ENCODE results near the gene CMSS1. TPM values are rescaled to one million over a fixed set of nuclear protein-coding genes. Genes with fewer than 3 reads are reported as not detected.
"Not testable (repeated sequence)": the region's sequence is repeated elsewhere in the genome, so short reads cannot be mapped to it uniquely, and the experiment has no call there.

CMSS1 gene
- total RNA-seq, 1 donor from 2014 or later = 56.3 TPM

- Mint-ChIP-seq H3K36me3 (no peaks in the 10 kb centered on the region), H3K27me3 (ENCODE audit: insufficient read depth, low read depth) (no peaks in the 10 kb centered on the region), H3K9me3 (no peaks in the 10 kb centered on the region), H3K27ac (no peak overlapping the region), H3K4me1 (peaks cover 18% of the 10 kb centered on the region), H3K4me3 (no peak overlapping the region)
- no peak overlapping the region for H2AFZ ChIP-seq (replicated peaks)
- no peaks in the 10 kb centered on the region for H3K4me1 ChIP-seq
- no peak overlapping the region for H3K4me2 ChIP-seq
- no peaks in the 10 kb centered on the region for H3K27me3 ChIP-seq
- H3K4me3 ChIP-seq = no peak overlapping the region
- no peaks in the 10 kb centered on the region for H3K36me3 ChIP-seq
- no peaks in the 10 kb centered on the region for H3K9me3 ChIP-seq (ENCODE audit: low read depth)
- DNase-seq (ENCODE audit: low spot score) = no peak
- no peak overlapping the region for H3K27ac ChIP-seq
- no peaks in the 10 kb centered on the region for H4K20me1 ChIP-seq (ENCODE audit: low read depth)
- TF ChIP-seq EZH2phosphoT487 (IDR thresholded peaks at IDR 0.05) (no peak), EZH2 (IDR thresholded peaks at IDR 0.05) (no peak)
- TF ChIP-seq, protein P1, sequence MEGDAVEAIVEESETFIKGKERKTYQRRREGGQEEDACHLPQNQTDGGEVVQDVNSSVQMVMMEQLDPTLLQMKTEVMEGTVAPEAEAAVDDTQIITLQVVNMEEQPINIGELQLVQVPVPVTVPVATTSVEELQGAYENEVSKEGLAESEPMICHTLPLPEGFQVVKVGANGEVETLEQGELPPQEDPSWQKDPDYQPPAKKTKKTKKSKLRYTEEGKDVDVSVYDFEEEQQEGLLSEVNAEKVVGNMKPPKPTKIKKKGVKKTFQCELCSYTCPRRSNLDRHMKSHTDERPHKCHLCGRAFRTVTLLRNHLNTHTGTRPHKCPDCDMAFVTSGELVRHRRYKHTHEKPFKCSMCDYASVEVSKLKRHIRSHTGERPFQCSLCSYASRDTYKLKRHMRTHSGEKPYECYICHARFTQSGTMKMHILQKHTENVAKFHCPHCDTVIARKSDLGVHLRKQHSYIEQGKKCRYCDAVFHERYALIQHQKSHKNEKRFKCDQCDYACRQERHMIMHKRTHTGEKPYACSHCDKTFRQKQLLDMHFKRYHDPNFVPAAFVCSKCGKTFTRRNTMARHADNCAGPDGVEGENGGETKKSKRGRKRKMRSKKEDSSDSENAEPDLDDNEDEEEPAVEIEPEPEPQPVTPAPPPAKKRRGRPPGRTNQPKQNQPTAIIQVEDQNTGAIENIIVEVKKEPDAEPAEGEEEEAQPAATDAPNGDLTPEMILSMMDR (IDR thresholded peaks at IDR 0.05) = no peak
- H3K9ac ChIP-seq = no peak overlapping the region
- H3F3A ChIP-seq (ENCODE audit: low read depth) = no peaks in the 10 kb centered on the region
- H3K79me2 ChIP-seq (ENCODE audit: low read depth) = no peaks in the 10 kb centered on the region
Observed at GRCh38 chr3:100048248-100048647, 230.6 kb downstream of the CMSS1 start.

- H3K4me1 ChIP-seq; H2AFZ ChIP-seq (replicated peaks); H3K79me2 ChIP-seq (ENCODE audit: low read depth); H3K27me3 ChIP-seq; H3K4me2 ChIP-seq; H3F3A ChIP-seq (ENCODE audit: low read depth); H3K4me3 Mint-ChIP-seq; H3K27me3 Mint-ChIP-seq (ENCODE audit: insufficient read depth, low read depth); H3K27ac ChIP-seq; H3K9me3 Mint-ChIP-seq; H4K20me1 ChIP-seq (ENCODE audit: low read depth); DNase-seq (ENCODE audit: low spot score); H3K27ac Mint-ChIP-seq; H3K36me3 Mint-ChIP-seq; H3K36me3 ChIP-seq; H3K9me3 ChIP-seq (ENCODE audit: low read depth); H3K4me3 ChIP-seq; H3K9ac ChIP-seq: not testable (repeated sequence)
- H3K4me1 Mint-ChIP-seq = peaks cover 28% of the 10 kb centered on the region
Observed at GRCh38 chr3:100051513-100051912, 233.9 kb downstream of the CMSS1 start.

DNA sequence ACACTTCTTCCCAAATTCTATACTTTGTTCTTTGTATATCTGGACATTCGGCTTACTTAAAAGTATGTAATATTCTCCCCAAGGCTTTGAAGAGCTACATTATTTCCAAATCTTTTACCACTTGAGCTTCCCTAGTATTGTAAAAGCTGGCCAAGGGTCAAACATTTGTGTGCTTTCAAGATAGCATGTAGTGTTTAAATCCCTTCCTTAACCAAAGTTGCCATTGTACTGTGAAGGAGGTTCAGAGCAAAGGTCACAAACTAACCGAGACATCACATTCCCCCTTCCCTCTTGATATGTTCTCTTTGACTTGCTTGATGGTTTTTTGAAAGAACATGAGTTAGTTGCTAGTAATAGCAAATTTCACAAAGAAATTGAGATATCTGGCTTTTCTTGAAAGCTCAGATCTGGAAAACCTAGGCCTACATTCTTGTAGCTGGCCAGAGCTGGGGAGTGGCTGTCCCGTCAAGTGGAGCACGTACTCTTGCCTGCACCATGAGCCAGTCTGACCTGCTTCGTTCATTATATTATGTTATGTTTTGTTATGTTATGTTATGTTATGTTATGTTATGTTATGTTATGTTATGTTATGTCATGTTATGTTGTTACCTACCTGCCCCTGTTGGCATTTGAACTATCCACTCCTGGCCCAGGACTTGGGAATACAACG, 236.4 kb downstream of the CMSS1 start:
- no peak overlapping the region for H3K4me3 Mint-ChIP-seq

More for the DNA sequence above, 236.4 kb downstream of the CMSS1 start:
- Mint-ChIP-seq H3K27ac (no peak overlapping the region), H3K27me3 (ENCODE audit: insufficient read depth, low read depth) (no peaks in the 10 kb centered on the region), H3K9me3 (peaks cover 3% of the 10 kb centered on the region), H3K4me1 (peaks cover 20% of the 10 kb centered on the region), H3K36me3 (no peaks in the 10 kb centered on the region)
- Histone ChIP-seq H4K20me1 (ENCODE audit: low read depth) (no peaks in the 10 kb centered on the region), H3K36me3 (no peaks in the 10 kb centered on the region), H3K4me1 (peaks cover 4% of the 10 kb centered on the region), H3K9me3 (ENCODE audit: low read depth) (no peaks in the 10 kb centered on the region), H3K79me2 (ENCODE audit: low read depth) (no peaks in the 10 kb centered on the region), H2AFZ (replicated peaks) (no peak overlapping the region), H3F3A (ENCODE audit: low read depth) (no peaks in the 10 kb centered on the region), H3K9ac (no peak overlapping the region), H3K27ac (no peak overlapping the region), H3K27me3 (no peaks in the 10 kb centered on the region), H3K4me2 (no peak overlapping the region), H3K4me3 (no peak overlapping the region)
- no peak for DNase-seq (ENCODE audit: low spot score)
- TF ChIP-seq, protein P1 (IDR thresholded peaks at IDR 0.05) = no peak
- TF ChIP-seq EZH2phosphoT487 (IDR thresholded peaks at IDR 0.05) (no peak), EZH2 (IDR thresholded peaks at IDR 0.05) (no peak)

Measured in neural progenitor cell (in vitro differentiated cells).